GM19035 (cell line): ENCODE measurements around the gene TAL1.

ENCODE experiments used
- ATAC-seq: cut with Tn5 transposase; IDR thresholded peaks from one replicate; pipeline ENCODE4 v1.9.1; 2021; ENCODE audit not compliant: unreplicated experiment

TAL1 gene

GRCh38 chr1:47229886-47230691 is 1.9 kb downstream of the TAL1 start:
- ATAC-seq = no peak

- ATAC-seq = no peak
Observed at GRCh38 chr1:47229031-47229885, 2.8 kb downstream of the TAL1 start.

GRCh38 chr1:47228644-47229030 is 3.4 kb downstream of the TAL1 start:
- no peak for ATAC-seq

- no peak for ATAC-seq
Observed at GRCh38 chr1:47227341-47228232, 4.4 kb downstream of the TAL1 start.

- ATAC-seq = no peak
Observed at GRCh38 chr1:47226839-47227215, 5.2 kb downstream of the TAL1 start.

GRCh38 chr1:47226121-47226838 is 5.7 kb downstream of the TAL1 start:
- ATAC-seq = no peak

GRCh38 chr1:47225430-47226100 is 6.5 kb downstream of the TAL1 start:
- no peak for ATAC-seq

- ATAC-seq = no peak
Observed at GRCh38 chr1:47224676-47225399, 7.2 kb downstream of the TAL1 start.

GRCh38 chr1:47223921-47224675 is 7.9 kb downstream of the TAL1 start:
- ATAC-seq = no peak

GRCh38 chr1:47223174-47223920 is 8.7 kb downstream of the TAL1 start:
- ATAC-seq = no peak

- ATAC-seq = no peak
Observed at GRCh38 chr1:47222476-47222875, 9.5 kb downstream of the TAL1 start.

GRCh38 chr1:47219590-47220220 is 12.3 kb downstream of the TAL1 start:
- ATAC-seq = no peak

- no peak for ATAC-seq
Observed at GRCh38 chr1:47219001-47219400, 13.0 kb downstream of the TAL1 start.

- no peak for ATAC-seq
Observed at GRCh38 chr1:47216278-47217059, 15.6 kb downstream of the TAL1 start.

- no peak for ATAC-seq
Observed at GRCh38 chr1:47215713-47216112, 16.3 kb downstream of the TAL1 start.

GRCh38 chr1:47214549-47214948 is 17.5 kb downstream of the TAL1 start:
- ATAC-seq = no peak
